LNCAP (cell line): ENCODE data around the gene VSIG1.

Experiments
- TF ChIP-seq, protein P1 (sequence below): fragments of 450-650 bp; IDR thresholded peaks from 2 replicates; pipeline ENCODE4 v1.5.1; 2017; ENCODE audit warnings: mild to moderate bottlenecking

The VSIG1 gene

DNA sequence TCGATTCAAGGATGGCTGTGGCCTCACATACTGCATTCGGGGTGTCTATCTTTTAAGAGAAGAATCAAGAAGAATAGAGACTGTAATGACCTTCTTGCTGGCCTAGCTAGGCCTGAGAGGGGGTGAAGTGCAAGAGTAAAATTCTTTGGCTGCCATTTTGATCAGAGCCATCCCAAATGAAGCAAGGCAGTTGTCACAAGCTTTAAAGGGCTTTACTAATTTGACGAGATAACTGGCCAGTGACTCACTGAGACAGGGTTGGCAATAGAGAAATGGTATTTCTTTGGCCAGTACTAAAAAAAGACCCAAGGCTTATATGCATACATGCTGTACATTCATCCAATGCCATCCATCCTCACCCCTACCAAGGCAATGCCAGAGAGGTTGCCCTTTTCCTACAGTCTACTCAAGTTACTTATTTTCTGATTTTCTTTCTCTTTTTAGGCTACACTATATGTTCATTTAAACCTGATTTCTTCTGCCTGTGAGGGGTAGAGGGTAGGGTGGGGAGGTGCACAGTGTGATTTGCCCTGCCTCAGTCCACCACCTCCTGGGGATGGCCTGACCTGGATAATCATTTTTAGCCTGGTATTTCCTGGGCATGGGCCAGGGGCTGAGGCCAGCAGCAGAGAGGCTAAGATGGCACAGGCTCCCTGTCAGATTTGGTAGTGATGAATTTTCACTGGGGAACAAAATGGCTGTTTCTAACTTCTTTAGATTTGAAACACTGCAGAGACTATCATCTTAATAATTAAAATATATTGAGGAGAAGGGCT is 78.9 kb downstream of the VSIG1 start:
- TF ChIP-seq, protein P1, sequence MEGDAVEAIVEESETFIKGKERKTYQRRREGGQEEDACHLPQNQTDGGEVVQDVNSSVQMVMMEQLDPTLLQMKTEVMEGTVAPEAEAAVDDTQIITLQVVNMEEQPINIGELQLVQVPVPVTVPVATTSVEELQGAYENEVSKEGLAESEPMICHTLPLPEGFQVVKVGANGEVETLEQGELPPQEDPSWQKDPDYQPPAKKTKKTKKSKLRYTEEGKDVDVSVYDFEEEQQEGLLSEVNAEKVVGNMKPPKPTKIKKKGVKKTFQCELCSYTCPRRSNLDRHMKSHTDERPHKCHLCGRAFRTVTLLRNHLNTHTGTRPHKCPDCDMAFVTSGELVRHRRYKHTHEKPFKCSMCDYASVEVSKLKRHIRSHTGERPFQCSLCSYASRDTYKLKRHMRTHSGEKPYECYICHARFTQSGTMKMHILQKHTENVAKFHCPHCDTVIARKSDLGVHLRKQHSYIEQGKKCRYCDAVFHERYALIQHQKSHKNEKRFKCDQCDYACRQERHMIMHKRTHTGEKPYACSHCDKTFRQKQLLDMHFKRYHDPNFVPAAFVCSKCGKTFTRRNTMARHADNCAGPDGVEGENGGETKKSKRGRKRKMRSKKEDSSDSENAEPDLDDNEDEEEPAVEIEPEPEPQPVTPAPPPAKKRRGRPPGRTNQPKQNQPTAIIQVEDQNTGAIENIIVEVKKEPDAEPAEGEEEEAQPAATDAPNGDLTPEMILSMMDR, result no peak

DNA sequence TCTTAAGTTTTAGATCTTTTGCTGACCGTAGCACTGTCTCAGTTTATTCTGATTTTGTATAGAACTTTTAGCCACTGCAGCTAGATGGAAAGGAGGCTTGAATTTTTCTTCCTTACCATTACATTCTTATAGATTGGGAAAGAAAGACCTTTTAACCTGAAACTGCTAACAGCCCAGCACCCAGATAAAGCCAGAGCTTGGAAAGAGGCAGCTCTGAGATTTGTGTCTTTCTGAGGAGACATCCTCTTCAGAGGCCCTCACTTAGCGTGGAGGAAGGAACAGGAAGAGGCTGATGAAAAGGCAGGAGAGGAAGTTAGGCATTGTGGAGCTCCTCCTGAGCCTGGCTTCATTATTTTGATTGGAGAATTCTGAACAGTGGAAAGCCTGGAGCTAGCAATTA is 81.8 kb downstream of the VSIG1 start:
- TF ChIP-seq, protein P1, result no peak

DNA sequence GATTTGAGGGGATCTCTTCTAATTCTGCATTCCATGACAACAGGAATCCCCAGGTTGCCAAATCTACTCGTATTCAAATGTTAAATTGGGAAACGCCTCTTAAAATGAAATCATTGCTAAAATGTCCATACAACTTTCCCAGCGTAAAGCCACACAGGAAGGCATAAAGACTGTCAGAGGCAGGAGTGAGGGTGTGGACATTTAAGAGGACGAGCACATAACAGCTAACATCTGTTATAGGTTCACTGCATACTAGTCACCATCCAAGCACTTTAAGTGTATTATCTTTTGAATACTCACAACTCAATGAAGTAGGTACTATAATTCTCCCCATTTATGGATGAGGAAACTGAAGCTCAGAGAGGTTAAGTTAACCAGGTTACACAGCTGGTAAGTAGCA is 82.3 kb downstream of the VSIG1 start:
- TF ChIP-seq, protein P1, result no peak
